GM12872 (cell line): ENCODE data around the gene SCUBE2.

Experiments
- TF ChIP-seq, protein P1 (sequence below): IDR thresholded peaks from 3 replicates; pipeline ENCODE4 v1.5.1; 2011; ENCODE audit warnings: low read depth, mild to moderate bottlenecking, low read length, moderate library complexity; ENCODE audit not compliant: insufficient read depth

Gene SCUBE2

DNA sequence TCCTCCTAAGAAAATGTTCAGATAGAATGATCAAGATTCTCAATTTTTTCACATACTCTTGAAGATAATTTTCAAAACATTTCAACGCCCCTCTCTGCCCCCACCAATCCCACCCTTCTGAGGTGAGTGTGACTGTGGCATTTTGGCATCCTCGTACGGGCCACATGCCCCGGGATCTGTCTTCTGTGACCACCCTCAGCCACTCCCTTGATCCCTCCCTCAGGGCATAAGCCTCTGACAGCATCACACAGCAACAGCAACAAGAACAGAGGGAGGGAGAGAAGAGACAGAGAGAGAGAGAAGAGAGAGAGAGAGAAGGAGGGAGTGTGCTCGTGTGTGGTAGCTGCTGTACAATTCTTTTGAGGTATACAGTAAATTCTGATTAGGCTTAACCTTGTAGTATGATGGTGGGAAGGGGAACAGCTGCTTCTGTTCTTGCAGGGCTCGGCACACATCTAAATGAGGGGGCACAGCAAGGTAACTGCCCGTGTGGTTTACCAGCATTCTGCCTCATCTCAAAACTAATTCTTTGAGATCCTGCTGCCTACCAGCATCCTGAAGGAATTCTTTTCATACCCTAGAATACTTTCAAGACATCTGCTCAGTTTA, 21.4 kb downstream of the SCUBE2 start:
- TF ChIP-seq, protein P1, sequence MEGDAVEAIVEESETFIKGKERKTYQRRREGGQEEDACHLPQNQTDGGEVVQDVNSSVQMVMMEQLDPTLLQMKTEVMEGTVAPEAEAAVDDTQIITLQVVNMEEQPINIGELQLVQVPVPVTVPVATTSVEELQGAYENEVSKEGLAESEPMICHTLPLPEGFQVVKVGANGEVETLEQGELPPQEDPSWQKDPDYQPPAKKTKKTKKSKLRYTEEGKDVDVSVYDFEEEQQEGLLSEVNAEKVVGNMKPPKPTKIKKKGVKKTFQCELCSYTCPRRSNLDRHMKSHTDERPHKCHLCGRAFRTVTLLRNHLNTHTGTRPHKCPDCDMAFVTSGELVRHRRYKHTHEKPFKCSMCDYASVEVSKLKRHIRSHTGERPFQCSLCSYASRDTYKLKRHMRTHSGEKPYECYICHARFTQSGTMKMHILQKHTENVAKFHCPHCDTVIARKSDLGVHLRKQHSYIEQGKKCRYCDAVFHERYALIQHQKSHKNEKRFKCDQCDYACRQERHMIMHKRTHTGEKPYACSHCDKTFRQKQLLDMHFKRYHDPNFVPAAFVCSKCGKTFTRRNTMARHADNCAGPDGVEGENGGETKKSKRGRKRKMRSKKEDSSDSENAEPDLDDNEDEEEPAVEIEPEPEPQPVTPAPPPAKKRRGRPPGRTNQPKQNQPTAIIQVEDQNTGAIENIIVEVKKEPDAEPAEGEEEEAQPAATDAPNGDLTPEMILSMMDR, result no peak

DNA sequence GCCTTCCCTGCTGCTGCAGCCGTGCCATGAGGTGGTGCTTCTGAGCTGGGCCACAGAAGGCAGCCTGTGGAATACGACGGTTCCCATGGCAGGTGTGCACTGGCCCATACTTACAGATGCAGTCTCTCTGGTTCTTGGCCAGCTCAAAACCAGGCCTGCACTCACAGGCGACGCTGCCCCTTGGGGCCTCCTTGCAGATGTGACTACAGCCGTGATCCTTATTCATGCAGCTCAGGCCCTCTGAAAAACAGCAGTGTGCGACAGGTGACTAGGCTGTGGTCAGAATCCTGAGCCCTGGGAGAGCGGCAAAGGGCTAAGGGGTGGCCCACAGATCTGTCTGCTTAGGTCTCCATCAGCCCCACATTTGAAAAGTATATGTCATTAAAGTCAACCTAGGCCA, 22.1 kb downstream of the SCUBE2 start:
- TF ChIP-seq, protein P1, result no peak

DNA sequence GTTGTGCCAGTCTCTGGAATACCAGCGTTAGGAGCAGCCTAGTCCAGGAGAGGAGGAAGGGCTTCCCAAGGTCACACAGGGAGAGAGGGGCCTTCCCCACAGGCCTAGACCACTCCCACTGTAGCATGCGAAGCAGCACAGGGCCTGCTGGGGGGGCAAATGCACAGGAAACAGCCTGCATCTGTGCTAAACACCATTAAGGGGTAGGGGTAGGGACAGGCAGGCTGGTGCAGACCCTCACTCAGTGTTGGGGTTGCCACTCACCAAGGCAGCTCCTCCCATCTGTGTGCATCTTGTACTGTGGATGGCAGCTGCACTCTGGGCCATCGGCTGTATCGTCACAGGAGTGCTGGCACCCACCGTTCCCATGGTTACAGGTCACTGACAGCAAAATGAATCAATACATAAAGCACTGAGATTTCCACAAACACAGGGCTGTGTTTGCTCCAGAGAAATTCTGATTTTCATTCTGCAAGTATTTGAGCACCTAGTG, 24.9 kb downstream of the SCUBE2 start:
- TF ChIP-seq, protein P1, result no peak

DNA sequence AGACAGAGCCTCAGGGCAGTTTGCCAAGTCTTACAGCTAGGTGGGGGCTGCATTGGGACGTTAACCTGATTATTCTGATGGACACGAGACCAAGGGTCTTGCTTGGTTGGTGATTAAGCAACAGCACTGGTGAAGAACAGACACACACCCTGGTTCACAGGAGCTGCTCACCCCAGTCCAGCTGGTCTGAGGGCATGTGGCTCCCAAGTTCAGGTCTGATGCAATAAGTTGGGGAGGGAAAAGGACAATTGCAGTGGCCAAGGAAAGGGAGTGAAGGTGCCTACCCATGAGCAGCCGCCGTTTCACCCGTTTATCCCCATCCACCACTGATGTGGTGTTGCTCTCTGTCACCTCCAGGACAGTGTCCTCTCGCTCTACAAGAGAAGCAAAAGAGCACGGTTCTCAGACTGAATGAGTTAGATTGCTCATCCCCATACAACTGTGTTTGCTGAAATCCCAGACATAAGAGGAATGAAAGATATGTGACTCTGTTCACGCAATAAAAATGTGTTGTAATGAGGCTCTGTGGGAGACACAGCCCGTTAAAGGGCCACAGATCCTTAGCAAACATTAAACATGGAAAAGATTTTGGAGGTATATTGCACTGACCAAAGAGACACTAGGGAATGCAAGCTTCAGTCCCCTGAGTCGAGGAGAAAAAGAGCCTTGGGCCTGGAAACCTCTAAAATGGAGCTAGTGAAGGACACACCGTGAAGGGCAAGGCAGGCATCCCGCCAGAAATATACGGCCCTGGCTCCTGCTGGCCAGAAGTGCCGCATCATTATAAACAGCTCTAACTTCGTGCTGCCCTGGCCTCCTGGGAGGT, 25.6 kb downstream of the SCUBE2 start:
- TF ChIP-seq, protein P1, result no peak

DNA sequence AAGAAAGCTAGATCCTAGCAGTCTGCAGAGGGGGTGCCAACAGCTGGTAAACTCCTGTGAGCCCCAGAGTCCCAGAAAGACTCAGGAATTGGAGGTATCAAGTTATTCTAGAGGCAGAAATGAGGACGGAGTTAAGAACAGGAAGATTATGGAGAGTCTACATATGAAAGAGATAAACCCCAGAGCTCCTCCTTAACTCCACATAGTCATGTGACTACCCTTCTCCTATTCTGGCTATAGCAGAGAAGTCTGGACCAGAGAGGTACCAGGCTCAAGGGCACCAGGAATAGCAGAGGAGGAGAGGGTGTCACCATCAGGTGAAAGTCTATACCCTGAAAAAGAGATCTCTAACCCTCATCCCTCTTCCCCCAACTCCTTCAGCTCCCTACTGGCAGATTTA, 29.6 kb downstream of the SCUBE2 start:
- TF ChIP-seq, protein P1, result no peak

DNA sequence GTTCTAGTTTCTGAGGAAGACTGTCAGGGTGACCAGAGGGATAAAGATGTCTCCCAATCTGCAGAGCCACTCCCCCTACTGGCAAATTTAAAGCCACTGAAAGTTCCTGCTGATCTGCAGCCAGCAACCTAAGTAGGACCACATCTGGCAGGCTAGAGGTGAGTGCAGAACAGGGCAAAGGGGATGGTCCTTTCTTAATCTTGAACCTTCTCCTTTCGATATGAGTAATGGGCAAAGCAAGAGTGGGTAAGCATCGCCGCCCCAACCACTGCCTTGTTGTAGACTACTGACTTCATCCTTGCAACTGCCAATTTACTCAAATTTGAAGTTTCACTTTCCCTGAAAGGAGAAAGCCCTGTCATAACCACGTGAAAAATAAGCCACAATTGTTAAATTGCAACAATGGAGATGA, 30.7 kb downstream of the SCUBE2 start:
- TF ChIP-seq, protein P1, result peak; percentile 66

DNA sequence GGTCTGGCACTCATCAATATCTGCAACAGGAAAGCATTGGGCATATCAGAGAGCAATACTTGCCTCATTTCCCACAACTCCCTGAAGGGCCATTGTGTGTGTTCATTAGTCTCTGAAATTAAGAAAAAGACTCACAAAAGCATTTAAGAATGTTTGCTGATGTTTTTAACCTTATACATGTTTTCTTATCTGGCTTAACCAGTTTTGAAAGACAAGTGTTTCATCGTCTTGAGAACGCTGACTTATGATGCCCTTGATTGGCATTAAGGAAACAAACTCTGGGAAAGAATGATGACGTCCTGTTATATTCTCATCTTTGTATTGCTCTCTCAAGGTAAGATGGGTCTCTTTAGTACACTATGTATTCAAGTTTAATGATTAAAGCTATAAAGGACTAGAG, 32.0 kb downstream of the SCUBE2 start:
- TF ChIP-seq, protein P1, result no peak
